ENCODE measurements around the gene FBXL17.

The FBXL17 gene

GRCh38 chr5:108146222-108146621 is 235.7 kb downstream of the FBXL17 start:
- no peak for DNase-seq

GRCh38 chr5:108145351-108145750 is 236.5 kb downstream of the FBXL17 start:
- DNase-seq: no peak

GRCh38 chr5:108144332-108144731 is 237.6 kb downstream of the FBXL17 start:
- DNase-seq: no peak

- no peak for DNase-seq
These were observed 238.3 kb downstream of the FBXL17 start for GRCh38 chr5:108143581-108143980.

GRCh38 chr5:108141676-108142075 is 240.2 kb downstream of the FBXL17 start:
- no peak for DNase-seq

- DNase-seq: no peak
These were observed 245.4 kb downstream of the FBXL17 start for GRCh38 chr5:108136493-108136892.

GRCh38 chr5:108129129-108129528 is 252.8 kb downstream of the FBXL17 start:
- no peak for DNase-seq

- DNase-seq: no peak
These were observed 256.0 kb downstream of the FBXL17 start for GRCh38 chr5:108125771-108126511.

- DNase-seq: no peak
These were observed 257.3 kb downstream of the FBXL17 start for GRCh38 chr5:108124596-108124995.

- no peak for DNase-seq
These were observed 259.2 kb downstream of the FBXL17 start for GRCh38 chr5:108122702-108123101.

- DNase-seq: no peak
These were observed 262.9 kb downstream of the FBXL17 start for GRCh38 chr5:108118813-108119514.

GRCh38 chr5:108115673-108116072 is 266.2 kb downstream of the FBXL17 start:
- DNase-seq: no peak

GRCh38 chr5:108113950-108114349 is 267.9 kb downstream of the FBXL17 start:
- no peak for DNase-seq

- no peak for DNase-seq
These were observed 270.2 kb downstream of the FBXL17 start for GRCh38 chr5:108111736-108112135.

GRCh38 chr5:108109059-108109458 is 272.8 kb downstream of the FBXL17 start:
- DNase-seq: no peak

GRCh38 chr5:108104448-108104847 is 277.4 kb downstream of the FBXL17 start:
- DNase-seq: no peak

- DNase-seq: no peak
These were observed 279.4 kb downstream of the FBXL17 start for GRCh38 chr5:108102463-108102862.

GRCh38 chr5:108101821-108102220 is 280.1 kb downstream of the FBXL17 start:
- DNase-seq: no peak

GRCh38 chr5:108101130-108101529 is 280.8 kb downstream of the FBXL17 start:
- DNase-seq: peak; percentile 58

- no peak for DNase-seq
These were observed 287.1 kb downstream of the FBXL17 start for GRCh38 chr5:108094800-108095199.

GRCh38 chr5:108093186-108093585 is 288.7 kb downstream of the FBXL17 start:
- no peak for DNase-seq

GRCh38 chr5:108090946-108091345 is 291.0 kb downstream of the FBXL17 start:
- DNase-seq: no peak

GRCh38 chr5:108084105-108084504 is 297.8 kb downstream of the FBXL17 start:
- DNase-seq: no peak

- no peak for DNase-seq
These were observed 298.7 kb downstream of the FBXL17 start for GRCh38 chr5:108083232-108083631.

GRCh38 chr5:108081707-108082106 is 300.2 kb downstream of the FBXL17 start:
- no peak for DNase-seq

All from NCI-H1092 treated with DMSO at 0.1 percent for 48 hours (cell line).